HG03575 (cell line): ENCODE data around the gene PDHB.

ENCODE experiments used
- ATAC-seq: cut with Tn5 transposase; IDR thresholded peaks from one replicate; pipeline ENCODE4 v1.9.1; 2021; ENCODE audit not compliant: unreplicated experiment, insufficient number of reproducible peaks, low FRiP score; ENCODE audit errors: extremely low read depth

PDHB gene

GRCh38 chr3:58411851-58412830, 21.5 kb downstream of the PDHB start:
- ATAC-seq = no peak

- ATAC-seq = no peak
These were observed 22.6 kb downstream of the PDHB start for GRCh38 chr3:58411036-58411435.

GRCh38 chr3:58409663-58410062, 24.0 kb downstream of the PDHB start:
- ATAC-seq = no peak

- ATAC-seq = no peak
These were observed 24.7 kb downstream of the PDHB start for GRCh38 chr3:58408906-58409305.

- ATAC-seq = no peak
These were observed 29.2 kb downstream of the PDHB start for GRCh38 chr3:58404396-58404795.

- ATAC-seq = no peak
These were observed 30.0 kb downstream of the PDHB start for GRCh38 chr3:58403513-58404109.

- no peak for ATAC-seq
These were observed 34.8 kb downstream of the PDHB start for GRCh38 chr3:58398669-58399333.

GRCh38 chr3:58394339-58394738, 39.3 kb downstream of the PDHB start:
- ATAC-seq = no peak

- ATAC-seq = no peak
These were observed 41.5 kb downstream of the PDHB start for GRCh38 chr3:58392181-58392580.

GRCh38 chr3:58391156-58391865, 42.3 kb downstream of the PDHB start:
- no peak for ATAC-seq

- no peak for ATAC-seq
These were observed 45.0 kb downstream of the PDHB start for GRCh38 chr3:58388550-58389091.

GRCh38 chr3:58387650-58388546, 45.7 kb downstream of the PDHB start:
- ATAC-seq = no peak

GRCh38 chr3:58386626-58387365, 46.8 kb downstream of the PDHB start:
- no peak for ATAC-seq

GRCh38 chr3:58384381-58385090, 49.1 kb downstream of the PDHB start:
- no peak for ATAC-seq

GRCh38 chr3:58383904-58384303, 49.7 kb downstream of the PDHB start:
- ATAC-seq = no peak

GRCh38 chr3:58383476-58383875, 50.2 kb downstream of the PDHB start:
- no peak for ATAC-seq
